ENCODE data around the gene COL16A1.

The COL16A1 gene

DNA sequence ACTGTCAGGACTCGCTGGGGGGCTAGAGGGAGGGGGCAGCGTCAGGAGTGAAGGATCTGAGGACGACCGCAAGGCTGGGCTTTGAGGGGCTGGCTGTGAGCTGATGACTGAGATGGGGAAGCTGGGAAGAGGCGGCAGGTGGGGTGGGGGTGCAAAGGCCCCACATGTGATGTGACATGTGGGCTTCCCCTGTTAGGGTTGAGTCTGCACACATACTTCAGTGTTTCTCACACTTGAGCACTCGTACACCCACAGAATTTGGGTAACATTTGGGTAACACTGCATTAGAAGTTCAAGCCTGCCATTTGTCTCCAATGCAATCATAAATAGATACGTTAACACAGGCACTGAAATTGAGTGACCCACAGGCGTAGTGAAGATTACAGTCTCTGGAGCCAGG, 16.2 kb downstream of the COL16A1 start:
- no peak for DNase-seq (ENCODE audit: low spot score)

DNA sequence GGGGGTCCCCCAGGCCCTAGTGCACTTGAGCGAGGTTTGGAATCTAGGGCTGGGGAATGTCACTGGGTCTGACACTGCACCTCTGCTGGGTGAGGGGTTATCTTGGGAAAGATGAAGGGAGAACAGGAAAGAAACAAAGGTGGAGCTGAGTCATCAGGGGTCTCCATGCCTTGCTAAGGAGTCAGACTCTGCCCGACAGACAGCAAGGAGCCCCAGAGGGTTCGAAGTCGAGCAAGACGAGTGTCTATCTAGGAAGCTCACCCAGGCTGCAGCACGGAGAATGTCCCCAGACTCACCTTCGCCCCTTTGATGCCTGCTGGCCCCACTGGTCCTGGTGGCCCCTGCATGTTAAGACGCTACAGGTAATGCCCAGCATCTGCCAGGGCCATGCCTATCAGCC, 18.0 kb downstream of the COL16A1 start:
- DNase-seq (ENCODE audit: low spot score): no peak

DNA sequence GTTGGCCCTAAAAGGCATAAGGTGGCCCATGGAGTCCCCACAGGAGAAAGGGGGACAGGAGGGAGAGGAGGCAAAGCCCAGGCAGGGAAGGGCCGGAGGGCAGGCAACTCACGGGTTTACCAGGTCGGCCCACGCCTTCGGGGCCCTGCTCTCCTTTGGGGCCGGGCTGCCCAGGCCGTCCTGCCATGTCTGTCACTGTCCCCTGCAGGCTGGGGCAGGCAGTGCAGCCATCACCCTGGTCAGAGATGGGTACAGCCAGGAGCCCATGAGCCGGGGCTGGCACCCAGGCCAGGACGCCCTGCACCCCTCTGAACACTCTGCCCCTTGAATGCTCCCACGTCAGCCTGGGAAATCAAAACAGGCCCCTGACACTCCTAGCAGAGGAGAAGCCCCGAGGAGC, 19.8 kb downstream of the COL16A1 start:
- DNase-seq (ENCODE audit: low spot score): peak; percentile 53

DNA sequence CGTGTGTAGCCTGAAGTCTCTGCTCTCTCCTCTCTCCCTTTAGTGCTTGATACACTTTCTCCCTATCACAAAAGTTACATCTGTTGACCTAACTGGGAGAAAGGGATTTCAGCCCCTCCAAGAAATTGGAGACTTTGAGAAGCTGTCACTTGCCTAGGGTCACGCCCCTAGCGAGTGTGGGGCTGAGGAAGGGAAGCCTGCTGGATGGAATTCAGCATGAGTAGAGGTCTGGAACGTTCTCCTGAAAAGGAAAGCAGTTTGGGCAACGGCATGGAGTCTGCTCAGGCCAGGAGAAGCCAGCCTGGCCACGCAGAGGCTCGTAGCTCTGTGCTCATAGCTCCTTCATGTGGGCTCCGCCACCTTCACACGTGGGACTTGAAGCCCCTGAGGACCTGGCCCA, 22.4 kb downstream of the COL16A1 start:
- no peak for DNase-seq (ENCODE audit: low spot score)

DNA sequence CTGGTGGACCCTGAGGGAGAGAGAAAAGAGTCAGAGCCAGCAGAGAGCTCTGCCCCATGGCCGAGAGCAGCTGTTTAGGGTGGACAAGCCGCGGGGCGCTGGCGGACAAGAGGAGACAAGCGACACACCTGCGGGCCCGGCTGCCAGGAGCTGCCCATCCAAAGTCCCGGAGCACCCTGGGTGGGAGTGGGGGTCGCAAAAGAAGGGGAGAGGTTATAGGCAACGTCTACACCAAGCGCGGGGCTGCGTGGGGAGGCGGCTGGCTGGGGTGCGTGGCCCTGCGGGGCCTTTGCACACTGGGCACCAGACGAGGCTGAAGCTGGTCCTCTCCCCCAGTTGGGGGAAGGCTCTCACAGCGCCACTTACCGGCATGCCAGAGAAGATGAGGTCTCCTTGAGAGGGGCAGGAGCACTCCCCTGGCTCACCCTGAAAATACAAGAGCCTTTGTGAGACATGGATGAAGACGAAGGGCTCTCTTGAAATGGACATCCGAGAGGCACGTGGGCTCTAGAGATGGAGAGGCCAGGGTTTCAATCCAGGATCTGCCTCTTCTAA, 24.1 kb downstream of the COL16A1 start:
- DNase-seq (ENCODE audit: low spot score): no peak

DNA sequence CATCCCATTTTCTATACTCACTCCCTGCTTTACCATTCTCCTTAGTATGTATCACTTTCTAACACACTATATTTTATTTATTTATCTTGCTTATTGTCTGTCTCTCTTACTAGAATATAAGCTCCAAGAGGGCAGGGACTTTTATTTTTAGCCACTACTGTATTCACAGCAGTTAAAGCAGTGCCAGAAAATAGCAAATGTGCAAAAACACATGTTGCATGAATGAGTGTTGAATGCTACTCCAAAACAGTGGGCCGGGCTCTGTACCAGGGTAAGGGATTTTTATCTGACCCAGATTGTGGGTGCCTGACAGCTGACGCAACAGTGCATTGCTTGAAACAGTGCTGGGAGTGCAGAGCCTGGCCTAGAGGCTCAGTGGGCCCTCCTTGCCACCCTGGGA, 24.7 kb downstream of the COL16A1 start:
- no peak for DNase-seq (ENCODE audit: low spot score)

DNA sequence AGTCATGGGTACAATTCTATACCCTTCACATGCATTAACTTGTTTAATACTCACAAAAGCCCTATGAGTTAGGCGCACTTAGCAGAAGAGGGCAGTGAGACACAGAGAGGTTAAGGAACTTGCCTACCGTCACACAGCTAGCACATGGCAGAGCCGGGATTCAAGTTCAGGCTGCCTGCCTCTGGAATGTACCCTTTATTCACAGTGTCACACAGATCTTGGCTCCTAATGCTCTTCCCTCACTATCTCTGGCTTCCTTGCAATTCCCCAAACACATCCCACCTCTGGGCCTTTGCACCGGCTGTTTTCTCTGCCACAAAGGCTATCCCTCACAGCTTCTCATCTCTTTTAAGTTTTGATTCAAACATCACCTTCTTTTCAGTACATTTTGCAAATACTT, 25.1 kb downstream of the COL16A1 start:
- no peak for DNase-seq (ENCODE audit: low spot score)

DNA sequence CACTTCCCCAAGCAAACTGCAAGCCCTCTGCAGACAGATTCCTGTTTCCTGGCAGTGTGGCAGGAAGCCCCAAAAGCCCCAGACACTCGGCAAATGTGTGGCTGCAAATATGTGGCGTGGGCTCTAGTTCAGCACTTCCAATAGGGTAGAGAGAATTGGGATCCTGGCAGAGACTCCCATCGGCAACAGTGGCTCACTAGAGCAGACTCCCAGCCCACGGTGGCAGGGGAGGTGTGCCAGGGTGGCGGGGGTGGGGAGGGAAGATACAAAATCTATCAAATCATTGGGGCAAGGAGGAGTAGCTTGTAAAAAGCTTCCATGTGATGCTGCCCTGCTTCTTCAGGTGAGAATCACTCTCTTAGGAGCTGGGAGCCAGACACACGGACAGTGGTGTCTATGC, 25.9 kb downstream of the COL16A1 start:
- no peak for DNase-seq (ENCODE audit: low spot score)

DNA sequence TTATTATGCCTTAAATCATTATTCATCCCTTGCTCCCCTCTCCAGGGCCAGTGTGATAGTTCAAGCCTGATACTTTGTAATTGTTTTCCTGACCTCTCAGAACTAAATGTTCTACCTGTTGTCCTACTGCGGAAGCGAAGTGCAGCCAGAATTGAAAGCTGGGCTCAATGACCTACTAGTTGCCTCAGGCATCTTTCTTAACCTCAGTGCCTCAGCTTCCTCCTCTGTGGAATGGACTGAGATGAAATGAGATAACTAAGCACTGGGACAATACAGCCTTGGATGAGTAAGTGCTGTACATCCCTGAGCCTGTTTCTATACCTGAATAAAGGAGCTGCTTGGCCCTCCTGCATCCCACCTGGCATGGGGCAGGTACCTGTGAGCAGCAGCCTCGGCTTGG, 26.4 kb downstream of the COL16A1 start:
- DNase-seq (ENCODE audit: low spot score): no peak

DNA sequence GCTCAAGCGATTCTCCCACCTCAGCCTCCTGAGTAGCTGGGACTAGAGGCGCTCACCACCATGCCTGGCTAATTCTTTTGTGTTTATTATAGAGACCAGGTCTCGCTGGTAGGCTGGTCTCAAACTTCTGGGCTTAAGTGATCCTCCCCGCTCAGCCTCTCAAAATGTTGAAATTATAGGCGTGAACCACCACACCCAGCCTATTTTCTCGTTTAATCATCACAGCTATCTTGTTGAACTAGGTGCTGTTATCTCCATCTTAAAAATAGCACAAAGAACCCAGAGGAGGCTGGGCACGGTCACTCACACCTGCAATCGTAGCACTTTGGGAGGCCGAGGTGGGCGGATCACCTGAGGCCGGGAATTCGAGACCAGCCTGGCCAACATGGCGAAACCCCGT, 28.1 kb downstream of the COL16A1 start:
- no peak for DNase-seq (ENCODE audit: low spot score)

DNA sequence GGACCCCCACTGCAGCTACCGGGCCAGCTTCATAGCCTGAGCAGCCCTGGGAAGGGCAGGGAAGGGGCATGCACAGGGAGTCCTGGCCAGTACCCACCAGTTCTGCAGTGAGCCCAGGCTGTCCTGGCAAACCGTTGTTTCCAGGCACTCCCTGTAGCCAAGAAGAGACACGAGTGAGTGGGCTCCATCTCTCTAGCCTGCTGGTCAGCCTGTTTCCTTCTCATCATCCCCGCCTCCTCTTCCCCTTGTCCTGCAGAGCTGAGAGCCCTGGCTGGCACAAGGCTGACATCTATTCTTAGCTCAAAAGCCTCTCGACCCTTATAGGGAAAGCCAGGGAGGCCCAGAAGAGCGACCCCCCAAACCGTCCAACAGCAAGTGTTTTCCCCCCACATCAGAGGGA, 28.7 kb downstream of the COL16A1 start:
- no peak for DNase-seq (ENCODE audit: low spot score)

DNA sequence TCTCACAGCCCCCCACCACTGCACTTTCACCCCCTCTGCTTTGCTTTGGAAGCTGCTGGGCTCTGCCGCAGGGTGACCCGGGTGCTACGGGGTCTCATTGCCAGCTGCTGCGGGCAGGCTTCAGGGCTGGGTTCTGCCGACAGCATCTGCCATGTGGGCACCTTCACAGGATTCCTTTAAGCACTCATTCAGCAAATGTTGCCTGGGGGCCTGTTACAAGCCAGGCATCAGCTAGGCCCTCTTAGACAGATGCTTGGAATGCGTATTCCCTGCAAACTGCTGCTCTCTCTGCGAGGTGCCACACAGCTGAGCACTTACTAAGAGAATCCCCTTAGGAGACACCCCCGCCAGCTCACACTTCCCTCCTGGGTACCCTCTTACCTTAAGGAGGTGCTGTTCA, 29.2 kb downstream of the COL16A1 start:
- no peak for DNase-seq (ENCODE audit: low spot score)

DNA sequence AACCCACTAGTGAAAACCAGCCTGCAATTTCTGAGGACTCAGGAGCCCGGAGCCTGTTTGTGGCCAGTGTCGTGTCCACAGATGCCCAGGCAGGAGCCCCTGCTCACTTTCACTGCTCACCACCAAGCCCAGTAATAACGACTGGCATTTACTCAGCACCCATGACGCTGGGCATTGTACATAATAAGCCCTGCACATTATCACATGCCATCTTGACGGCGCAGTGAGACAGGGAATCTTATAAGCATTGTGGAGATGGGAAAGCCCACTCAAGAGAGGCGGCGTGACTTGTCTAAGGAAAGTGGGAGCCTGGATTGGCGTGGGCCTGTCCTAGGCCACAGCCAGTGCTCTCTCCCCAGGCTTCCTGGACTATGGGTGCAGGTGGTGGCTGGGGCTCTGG, 30.4 kb downstream of the COL16A1 start:
- DNase-seq (ENCODE audit: low spot score): no peak

DNA sequence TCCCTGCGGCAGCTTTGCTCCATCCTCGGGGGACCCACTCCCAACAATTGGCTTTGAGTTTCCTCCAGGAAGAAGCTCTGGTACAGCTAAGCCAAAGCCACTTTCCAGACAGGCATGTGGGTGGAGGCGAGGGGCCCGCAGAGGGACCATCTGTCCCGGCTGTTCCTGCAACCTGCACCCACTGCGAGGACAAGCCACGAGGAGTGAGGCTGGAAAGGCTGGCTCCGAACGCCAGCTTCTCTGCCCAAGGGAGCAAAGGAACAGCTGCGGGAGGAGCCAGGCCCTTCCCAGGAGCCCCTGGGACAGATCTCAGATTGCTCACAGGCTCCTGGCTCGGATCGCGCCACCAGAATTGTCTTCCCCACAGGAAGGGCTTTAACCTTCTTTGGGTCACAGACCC, 30.8 kb downstream of the COL16A1 start:
- DNase-seq (ENCODE audit: low spot score): no peak

DNA sequence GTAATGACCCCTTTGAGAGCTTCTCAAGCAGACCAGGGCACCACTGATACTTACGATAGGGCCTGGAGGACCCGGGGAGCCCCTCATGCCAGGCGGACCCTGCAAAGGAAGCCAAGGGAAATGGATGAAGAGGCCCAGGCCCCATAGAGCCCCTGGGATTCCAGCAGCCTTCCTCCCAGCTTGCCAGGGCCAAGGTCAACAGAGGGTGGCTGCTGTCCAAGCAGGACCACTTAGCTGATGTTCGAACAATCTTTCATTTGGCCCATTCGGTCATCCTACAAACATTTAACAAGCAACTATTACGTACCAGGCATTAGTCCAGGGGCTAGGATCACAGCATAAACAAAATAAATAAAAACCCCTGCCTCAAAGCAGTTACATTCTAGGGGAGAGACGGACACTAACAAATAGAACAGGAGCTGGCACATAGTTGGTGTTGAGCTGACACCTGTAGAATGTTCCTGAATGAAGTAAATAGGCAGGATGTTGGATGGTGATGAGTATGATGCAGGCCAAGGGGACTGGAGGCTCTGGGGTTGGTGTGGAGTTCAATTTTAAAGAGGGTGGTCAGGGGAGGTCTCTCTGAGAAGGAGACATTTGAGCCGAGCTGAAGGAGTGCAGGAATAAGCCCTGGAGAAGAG, 32.1 kb downstream of the COL16A1 start:
- DNase-seq (ENCODE audit: low spot score): no peak

DNA sequence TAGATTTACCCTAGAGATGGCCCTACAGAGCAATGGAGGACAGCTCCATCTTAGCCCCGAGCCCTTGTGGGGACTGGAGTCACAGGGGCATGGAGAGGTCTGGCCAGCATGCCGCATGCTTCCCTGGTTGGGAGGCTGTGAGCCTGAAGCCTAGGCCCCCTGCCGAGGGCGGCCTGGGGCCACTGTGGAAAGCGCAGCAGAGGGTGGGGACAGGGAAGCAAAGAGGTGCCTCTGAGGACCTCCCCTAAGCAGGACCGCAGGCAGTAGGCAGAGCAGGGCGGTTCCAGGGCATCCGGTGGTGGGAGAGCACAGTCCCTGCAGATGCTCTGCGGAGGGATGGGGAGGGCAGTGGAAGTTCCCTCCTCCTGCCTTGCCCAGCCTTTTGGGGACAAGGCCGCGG, 32.7 kb downstream of the COL16A1 start:
- no peak for DNase-seq (ENCODE audit: low spot score)

DNA sequence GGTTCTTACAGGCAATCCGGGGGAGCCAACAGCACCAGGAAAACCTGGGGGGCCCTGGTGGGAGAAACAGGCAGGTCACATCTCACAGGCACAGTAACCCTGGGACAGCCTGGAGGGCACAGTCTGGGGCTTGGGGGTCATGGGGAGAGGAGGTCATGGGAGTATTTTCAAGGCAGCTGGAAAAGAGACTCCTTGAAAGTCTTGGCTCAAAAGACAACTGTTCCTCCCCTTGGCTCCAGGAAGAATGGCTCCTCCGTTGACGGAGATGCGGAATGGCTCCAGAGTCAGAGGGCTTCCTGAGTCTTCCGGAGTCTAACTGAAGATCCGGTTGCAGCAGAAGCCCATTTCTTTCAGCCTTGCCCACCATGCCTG, 33.2 kb downstream of the COL16A1 start:
- no peak for DNase-seq (ENCODE audit: low spot score)

DNA sequence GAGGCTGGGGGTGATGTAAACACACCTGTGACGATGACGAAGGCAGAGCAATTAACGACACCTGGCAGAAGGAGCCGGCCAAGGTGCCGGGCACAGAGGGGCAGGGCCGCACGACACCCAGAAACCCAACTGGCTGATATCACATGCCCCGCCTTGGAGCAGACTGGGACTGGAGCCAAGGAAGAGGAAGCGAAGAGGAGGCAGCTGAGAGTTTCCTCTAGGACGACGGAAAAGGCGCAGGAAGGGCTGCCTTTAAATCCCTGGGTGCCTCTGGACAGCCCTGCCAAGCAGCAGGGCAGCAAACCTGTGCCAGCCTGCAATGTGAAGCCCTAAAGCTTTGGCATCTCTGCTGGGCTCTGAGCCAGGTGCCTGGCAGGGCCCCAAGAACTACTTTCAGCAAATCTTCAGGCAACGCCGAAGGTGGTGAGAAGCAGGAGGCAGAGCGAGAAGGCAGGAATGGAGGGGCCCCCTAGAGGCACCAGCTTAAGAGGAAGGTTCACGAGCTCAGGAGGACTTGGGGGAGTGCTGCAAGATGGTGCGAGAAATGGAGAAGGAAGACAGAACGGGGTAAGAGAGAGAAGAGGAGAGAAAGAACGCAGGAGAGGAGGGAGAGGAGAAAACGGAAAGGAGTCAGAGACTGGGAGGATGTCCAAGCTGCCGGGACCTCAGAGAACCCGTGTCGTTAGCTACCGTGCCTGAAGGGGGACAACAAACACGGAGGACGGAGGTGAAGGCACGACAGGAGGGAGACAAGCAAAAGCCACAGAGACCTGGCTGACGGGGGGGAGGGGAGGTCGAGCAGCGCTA, 33.8 kb downstream of the COL16A1 start:
- no peak for DNase-seq (ENCODE audit: low spot score)

DNA sequence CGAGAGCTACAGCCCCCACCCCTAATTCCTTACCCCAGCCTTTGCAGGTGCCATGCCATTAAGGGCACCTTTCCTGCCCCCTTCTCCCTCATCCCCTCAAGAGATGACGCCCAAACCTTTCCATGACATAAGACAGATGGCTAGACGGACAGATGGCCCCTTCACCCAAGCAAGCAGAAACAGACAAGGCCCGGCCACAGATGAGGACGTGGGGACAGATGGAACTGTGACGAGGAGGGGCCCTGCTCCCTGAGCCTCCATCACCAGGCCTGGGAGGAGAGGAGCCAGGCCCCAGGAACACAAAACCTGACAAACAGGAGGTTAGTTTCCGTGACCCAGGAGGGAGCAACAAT, 34.4 kb downstream of the COL16A1 start:
- DNase-seq (ENCODE audit: low spot score): no peak

DNA sequence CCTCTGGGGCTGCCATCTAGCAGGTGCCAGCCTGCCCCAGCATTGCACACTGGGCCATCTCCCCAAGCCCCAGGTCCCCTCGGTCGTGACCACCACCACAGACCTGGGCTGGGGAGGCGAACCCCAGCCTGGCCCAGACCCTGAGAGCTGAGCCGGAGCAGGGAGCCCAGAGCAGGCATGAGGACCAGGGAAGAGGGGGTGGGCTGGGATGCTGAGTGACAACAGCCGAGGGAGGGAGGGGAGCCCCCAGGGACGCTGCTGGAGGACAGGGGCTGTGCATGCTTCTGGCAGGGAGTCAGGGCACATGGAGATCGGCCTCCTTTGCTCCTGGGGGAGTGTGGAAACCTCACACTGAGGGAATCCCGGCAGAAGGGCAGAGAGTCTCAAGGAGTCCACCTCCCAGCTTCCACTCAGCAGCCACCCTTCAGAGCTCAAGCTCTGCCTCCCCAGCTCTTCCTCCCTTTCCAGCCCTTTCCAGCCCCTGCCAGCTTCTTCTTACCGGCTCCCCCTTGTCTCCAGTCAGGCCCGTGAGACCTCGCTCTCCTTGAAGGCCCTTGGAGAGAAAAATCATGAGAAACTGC, 35.4 kb downstream of the COL16A1 start:
- no peak for DNase-seq (ENCODE audit: low spot score)

DNA sequence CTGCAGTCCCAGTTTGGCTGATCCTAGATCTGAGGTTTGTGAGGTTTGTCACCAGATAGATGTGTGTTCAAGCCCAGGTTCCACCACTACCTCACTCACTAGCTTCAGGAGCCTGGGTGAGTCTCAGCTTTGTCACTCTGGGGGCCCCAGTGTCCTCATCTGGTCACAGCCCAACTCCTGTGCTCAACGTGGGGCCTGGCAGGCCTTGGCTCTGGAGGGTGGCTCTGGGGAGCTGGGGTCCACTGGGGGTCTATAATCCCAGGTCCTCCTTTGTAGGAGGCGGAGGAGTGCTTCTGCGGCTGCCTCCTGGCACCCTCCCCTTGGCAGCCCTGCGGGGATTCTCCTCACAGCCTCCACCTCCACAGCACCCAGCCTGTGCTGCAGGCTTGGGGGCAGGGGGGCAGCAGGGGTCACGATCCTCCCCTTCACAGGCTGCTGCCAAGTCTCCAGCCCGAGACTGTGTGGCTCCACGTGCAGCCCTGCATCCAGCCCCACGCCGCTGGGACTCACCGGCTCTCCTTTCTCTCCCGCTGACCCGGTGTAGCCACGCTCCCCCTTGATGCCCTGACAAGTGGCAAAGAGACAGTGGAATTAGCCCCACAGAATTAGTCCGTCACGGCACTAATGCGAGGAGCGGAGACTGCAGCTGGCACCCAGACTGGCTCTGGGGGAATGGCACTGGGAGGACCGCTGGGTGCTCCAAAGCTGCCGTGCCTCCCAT, 36.6 kb downstream of the COL16A1 start:
- no peak for DNase-seq (ENCODE audit: low spot score)

DNA sequence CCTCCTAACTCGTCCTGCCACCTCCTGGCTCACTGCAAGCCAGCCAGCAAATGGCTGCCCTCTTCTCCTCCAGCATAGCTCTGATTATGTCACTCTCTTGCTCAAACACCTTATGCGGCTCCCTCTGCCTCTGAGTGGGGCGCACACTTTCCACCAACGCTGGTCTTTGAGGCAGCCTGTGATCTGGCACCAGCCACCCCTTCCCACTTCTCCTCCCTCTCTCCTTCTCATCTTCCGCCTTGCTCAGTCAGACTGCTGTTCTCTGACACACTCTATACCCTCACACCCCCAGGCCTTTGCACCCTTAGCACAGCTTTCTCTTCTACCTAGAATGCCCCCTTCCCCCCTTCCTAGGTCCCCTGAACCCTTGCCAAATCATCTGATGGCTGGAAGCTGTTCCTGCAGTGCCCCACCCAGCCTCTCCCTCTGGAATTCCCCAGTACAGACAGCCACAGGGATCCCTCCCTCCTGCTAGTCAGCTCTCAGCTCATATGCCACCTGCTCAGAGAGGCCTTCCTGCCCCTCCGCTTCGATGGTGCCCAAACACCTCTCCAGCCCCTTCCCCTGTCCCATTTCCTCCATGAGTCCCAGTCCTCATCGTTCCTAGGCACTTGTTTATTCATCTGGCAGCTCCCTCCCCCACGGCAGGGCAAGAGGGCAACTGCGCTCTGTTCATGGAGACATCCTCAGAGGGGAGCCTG, 37.4 kb downstream of the COL16A1 start:
- no peak for DNase-seq (ENCODE audit: low spot score)

Measured in HuH-7.5 (cell line).